ENCODE data around the gene SEC24C.

GRCh38 chr10:73790886-73791625 is 46.9 kb downstream of the SEC24C start:
- TF ChIP-seq CTCF (IDR thresholded peaks at IDR 0.05) (no peak), EP300 (IDR thresholded peaks at IDR 0.05) (no peak), POLR2AphosphoS5 (IDR thresholded peaks at IDR 0.05) (no peak), POLR2A (IDR thresholded peaks at IDR 0.05) (no peak)
